HG02852 (cell line): ENCODE measurements around the gene NCF4.

ENCODE experiments used
- ATAC-seq: cut with Tn5 transposase; IDR thresholded peaks from one replicate; pipeline ENCODE4 v1.9.1; 2021; ENCODE audit warnings: mild to moderate bottlenecking, moderate library complexity; ENCODE audit not compliant: unreplicated experiment

The NCF4 gene

DNA sequence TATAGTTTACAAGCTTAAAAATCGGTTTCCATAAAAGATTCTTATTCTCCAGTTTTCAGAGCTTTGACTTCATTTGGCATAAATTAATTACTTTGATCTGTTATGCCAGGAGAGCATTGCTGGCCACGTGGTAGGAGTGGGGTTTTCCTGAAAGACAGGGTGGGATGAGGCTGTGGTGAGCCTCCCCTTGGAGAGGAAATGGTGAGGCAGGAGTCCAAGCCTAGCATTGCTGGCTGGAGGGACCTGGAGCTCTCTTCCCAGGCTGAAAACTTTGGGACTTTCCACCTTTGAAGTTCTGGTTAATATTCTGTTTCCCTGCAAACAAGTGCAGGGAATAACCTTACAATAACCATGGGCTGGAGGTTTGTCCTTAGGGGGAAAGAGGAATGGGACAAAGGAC lies 31.5 kb downstream of the NCF4 start:
- no peak for ATAC-seq

DNA sequence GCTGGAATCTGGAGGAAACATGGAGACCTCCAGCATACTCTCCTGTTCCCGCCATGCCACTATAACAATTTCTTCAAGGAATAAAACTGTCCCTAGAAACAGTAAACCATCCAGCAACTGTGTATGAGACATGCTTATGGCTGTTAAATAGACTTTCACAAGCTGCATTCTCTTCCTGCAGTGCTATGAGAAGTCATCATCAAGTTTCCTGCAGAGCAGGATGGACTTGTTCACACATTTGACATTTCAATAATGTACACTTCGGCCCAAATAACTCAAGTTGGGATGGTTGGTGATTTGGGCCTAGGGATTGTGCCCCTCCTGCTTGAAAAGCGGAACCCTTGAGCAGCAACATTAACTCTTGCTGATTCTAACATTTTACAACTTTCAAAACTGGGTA lies 32.5 kb downstream of the NCF4 start:
- no peak for ATAC-seq

DNA sequence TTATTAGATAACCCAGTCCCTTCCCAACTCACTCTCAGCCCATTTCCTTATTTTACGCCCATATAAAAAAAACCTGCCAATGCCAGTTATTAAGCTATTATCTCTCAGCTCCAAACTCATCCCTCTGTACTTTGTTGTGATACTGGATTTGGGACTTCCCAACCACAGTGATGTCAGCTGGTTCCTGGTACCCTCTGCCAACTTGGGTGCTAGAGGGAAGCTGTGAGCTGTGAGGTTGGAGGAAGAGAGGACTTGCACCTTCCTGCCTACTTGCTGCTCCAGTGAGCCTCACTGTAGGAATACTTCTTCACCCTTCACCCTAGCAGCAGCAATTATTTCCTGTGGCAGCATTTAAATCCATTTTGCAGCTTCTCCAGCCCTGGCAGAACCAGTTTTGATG lies 33.5 kb downstream of the NCF4 start:
- no peak for ATAC-seq

DNA sequence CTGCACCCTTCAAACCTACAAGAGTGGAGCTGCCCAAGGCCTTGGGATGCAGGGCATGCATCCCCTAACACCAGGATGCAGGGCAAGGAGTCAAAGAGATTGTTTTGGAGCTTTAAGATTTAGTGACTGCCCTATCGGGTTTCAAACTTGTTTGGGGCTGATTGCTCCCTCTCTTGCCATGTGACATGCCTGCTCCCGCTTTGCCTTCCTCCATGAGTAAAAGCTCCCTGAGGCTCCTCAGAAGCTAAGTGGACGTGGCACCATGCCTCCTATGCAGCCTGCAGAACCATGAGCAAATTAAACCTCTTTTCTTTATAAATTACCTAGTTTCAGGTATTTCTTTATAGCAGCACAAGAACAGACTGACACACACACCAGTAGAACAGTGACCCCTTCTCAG lies 36.8 kb downstream of the NCF4 start:
- no peak for ATAC-seq

DNA sequence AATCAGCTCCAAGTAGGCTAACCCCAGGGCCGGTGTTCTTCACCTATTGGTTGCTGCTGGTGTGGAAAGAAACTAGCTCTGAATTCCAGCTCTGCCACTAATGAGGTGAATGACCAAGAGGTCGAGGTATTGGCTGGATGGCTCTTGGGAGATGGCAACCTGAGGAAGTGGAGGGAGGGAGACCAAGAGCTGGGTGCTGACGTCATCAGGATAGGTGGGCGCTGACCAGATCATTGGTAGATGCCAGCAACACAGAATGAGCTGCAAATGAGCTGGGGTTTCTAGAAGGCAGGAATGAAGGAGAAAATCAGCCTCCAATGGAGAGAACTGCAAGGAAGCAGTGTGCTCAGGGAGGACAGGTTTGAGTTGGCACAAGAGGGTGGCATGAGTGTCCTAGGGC lies 37.9 kb downstream of the NCF4 start:
- no peak for ATAC-seq

DNA sequence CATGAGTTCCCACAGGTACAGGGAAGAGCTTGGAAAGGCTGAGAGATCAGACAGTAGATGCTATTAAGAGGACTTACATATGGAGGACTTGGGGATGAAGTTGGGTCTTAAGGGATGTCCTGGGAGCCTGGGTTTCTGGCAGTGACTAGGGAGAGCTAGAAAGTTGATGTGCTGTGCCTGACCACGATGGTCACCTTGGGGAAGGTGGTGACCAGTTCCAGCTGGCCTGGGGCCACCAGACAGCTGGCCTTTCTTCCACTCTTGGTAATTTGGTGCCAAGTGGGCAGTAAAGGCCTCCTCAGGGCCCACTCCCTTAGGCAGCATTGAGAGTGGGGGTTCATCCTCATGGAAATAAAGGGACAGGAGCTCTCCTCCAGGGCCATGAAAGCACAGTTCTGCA lies 38.7 kb downstream of the NCF4 start:
- no peak for ATAC-seq

DNA sequence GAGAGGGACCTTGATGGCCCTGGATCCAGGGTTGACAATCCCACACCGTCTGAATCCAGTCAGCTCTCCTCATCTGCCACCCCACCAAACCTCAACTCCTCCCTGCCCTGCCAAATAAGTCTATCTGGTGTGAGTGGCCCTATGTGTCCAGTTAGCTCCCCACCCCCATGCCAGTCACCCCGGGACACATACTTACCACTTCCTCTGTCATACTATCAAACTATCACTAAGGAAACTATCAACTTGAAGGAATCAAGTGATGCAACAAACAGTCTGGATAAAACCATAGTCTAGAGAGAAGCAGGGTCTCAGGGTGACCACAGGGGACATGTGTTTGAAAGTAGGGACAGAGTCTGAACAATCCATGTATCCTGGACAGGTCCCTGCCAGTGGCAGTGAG lies 39.4 kb downstream of the NCF4 start:
- ATAC-seq = no peak

DNA sequence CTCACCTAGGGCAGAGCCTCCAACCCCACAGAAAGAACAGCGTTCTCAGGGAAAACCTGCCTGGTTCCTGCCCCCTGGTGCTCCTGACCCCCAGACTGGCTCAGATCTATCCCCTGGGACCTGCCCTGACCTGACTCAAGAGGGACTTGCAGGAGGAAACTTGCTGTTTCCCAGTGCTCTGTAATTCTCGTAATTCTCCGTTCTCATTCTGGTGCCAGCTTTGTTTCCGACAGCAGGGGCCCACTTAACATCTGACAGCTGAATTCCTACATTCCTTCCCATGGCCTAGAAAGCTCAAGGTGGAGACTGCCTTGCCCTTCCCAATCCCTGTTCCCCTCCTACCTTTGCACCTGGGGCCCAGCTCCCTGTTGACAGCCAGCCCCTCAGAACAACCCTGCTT lies 40.1 kb downstream of the NCF4 start:
- ATAC-seq = no peak

DNA sequence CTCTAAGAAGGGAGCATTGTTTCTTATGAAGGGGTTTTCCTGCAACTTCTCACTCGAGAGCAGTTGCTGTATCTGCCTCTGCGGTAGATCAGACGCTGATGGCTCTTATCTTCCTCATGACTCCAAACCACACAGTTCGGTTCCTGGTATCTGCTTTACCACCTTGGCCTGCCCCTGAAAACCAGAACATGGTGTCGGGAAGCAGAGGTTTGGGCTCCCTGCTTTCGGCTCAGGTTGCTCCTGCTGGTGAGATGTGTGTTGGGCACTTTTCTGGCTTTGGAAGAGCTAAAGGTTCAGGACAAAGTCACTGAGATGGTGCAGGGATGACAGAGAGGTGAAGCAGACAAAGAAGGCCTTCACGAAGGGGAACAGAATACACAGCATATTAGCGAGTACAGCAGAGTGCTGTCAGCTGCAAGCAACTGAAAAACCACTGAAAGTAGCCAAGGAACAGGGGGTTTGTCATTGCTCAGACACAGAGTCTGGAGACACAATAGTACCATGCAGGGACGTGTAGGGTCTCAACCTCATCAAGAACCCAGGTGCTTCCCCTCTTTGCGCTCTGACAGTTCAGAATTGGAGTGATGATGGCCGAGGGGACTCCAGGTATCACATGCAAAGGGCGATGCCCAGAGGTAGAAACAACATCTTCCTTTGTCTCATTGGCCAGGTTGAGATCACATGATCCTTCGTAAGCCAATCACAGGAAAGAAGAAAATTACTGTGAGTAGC lies 40.8 kb downstream of the NCF4 start:
- peak; percentile 72 for ATAC-seq

DNA sequence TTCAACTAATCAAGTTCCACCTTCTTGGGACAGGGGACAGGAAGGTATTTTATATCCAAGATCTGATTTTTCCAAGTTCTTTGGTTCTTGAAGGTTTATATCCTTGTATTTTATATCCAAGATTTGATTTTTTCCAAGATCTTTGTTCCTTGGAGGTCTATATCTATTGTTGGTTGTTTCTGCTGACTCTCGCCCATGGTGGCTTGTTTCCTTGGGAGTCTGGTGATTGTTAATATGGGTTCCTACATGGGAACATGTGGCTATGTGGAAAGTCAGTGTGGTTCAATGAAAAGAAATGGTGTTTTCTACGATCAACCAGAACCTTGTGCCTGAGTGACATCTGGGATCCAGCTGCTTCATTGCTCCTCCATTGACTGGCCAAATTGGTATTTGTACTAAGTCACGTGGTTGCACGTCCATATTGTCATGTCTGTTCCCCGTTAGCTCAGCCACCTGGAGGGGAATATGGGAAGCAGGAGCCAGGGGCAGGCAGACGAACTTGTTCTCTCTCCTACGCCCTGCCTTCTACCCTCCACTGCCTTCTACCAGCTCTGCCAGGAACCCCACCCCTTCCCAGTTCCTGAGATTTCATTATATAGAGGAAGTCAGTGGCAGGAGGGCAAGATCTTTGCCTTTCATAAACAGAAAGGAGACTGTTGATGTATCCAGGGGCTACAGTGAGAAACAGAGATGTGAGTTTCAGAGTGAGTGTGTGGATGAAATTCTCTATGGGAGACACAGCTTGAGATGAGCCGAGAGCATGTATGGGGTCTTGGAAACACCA lies 41.5 kb downstream of the NCF4 start:
- no peak for ATAC-seq

DNA sequence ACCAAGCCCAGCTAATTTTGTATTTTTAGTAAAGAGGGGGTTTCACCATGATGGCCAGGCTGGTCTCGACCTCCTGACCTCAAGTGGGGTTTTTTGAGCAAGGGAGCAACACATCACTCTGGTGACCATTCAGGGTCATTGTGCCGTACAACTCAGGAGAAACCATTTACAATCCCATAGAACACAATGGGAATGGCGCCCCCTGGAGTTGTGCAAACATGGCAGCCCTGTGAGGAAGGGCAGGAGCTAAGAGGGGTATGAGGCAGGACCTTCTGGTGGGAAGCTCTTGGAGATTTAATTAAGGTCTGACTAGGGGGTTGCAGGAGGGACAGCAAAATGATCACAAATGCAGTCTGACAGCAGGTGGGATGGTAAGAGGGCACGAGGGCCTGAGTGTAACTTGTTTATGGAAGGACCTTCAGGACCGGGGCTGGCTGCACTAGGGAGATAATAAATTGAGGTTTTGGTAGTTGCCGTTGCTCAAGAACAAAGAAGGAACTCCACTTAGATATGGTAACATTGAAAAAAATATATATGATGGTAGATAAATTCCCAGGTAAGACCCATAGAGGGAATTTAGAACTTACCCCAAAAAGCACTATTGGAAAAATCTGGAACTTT lies 43.6 kb downstream of the NCF4 start:
- ATAC-seq = no peak

DNA sequence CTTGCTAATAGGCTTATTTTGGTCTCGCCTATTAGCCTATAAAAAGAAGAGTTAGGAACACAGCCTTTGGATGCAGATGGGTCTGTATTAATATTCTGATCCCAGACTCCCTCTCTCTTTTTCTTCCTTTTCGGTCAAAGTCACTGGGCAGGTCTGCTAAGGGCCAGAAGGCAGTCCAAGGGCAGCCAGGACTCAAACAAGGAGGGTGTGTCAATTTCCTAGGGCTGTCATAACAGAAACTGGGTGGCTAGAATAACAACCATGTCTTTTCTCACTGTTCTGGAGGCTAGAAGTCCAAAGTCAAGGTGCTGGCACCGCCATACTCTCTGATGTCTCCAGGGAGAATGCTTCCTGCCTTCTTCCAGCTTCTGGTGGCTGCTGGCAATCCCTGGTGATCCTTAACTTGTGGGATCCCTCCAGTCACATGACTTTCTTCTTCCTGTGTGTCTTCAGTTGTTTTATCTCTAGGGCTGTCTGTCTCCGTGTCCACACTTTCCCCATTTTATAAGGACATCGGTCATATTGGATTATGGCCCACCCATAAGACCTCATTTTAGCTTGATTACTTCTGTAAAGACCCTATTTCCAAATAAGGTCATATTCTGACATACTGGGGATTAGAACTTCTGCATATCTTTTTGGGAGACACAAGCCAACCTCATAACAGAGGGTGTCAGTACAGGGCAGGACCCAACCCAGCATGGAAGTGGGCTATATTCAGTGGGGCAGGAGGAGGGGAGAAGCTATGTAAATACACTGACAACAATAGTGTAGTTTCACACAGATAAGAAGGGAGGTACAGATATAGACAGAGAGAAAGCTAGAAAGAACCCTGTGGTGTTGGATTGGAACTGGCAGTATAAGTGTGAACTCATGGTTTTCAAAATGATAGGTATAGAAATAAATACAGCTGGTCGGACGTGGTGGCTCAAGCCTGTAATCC lies 46.7 kb downstream of the NCF4 start:
- ATAC-seq = no peak

DNA sequence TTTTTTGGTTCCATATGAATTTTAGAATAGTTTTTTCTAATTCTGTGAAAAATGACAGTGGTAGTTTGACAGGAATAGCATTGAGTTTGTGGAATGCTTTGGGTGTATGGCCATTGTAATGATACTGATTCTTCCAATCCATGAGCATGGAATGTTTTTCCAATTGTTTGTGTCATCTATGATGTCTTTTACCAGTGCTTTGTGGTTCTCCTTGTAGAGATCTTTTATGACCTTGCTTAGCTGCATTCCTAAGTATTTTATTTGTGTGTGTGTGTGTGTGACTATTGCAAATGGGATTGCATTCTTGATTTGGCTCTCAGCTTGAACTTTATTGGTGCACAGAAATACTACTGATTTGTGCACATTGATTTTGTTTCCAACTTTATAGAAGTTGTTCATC lies 49.7 kb downstream of the NCF4 start:
- no peak for ATAC-seq

DNA sequence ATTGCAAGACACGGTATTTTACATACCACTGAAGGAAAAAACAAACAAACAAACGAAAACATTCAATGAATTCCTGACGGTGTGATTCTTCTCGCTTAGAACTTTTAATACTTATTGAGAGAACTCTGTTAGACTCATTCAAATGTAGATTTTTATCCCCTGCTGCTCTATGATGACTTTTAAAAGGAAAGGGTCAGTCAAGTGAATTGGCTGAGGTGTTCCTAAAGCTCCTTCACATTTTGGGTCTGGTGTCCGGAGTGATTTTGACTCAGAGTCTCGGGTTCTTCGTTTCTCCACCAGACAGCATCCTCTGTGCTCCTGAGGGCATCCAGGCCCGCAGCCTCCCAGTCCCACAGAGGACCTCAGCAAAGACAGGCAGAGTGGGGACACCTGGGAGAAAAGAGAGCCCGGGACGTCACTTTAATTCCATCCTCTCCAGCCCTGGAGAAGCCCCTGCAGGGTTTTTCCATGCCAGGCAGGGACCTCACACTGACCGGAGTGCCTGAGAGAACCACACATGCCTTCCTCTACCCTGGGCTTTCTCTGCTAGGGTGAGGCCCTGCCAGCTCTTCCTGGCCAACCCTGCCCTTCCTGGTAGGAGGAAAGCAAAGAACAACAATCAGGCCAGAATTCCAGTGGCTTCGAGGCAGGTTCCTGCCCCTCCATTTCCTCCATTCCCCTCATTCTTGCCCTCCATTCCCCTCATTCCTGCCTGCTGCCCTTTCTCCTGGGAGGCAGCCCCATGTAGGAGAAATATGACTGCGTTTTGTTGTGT lies 51.3 kb downstream of the NCF4 start:
- ATAC-seq = no peak

DNA sequence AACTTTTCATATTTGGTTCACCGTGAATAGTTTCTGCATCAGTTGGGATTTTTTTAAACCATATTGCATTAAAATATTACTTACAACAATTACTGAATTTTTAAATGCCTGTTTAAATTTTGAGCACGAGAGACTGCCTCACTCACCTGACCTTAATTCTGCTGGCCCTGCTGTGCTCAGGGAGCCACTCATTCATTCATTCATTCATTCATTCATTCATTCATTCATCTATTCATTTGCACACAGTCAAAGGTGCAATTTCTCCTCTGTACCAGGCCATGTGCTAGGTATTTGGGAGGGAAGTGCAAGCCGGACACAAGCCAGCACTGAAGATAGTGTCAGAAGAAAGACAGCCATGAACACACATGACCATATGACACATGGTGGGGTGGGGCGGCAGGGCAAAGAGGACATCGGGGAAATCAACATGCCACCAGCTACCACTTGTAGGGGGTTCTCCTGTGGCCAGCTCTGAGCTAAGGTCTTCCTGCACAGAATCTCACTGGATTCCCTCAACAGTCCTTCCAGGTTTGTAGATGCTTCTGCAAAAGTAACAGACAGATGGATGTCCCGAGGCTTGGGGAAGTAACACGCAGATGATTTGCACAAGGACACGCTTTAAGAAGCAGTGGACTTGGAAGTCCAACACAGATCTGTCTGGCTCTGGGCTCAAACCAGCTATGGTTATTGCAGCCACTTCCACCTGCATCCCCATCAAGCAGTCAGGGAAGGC lies 52.1 kb downstream of the NCF4 start:
- ATAC-seq = no peak

DNA sequence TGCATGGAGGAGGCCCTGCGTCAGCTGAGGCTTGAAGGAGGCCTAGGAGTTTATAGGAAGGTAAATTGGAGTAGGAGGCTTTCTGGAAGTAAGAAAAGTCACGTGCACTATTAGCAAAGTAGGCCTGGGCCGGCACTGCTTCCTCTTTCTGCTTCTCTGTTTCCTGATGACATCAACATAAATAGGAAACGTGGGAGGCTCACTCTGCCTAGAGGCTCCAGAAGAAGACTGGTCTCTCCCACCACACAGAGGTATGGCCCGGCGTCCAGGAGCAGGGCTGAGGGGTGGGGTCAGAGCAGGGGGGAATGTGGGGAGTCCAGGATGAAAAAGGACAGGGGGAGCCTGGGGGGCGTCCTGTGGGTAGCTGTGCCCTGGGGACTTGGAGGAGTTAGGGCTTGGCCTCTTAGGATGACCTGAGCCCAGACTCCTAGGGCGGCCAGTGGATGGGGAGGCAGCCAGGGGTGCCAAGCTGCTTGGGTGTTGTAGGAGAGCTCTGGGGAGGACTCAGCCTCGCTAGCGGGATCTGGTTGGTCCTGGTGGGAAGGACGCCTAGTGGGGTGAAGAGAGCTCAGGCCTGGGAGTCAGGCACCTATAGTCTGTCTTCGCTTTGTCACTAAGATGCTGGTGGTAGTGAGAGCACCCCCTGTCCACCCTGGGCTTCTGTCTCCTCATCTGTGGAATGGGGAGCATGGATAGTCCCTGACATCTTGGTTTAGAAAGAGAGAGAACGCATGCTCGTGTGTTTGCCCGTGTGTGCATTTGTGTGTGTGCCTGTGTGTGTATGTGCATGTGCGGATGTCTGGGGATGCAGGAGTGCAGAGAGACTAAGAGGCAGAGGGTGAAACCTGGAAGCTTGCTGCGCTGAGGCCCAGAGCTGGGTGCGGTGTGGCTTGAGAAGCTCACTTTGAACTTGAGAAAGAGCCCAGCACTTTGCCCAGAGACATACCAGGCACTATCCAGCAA lies 52.9 kb downstream of the NCF4 start, which contains the start of gene CSF2RB:
Gene CSF2RB (plus strand): TSS at position 202 of the 963 bp plus-strand sequence. CDS start 8,580 bp downstream, outside the sequence.
- no peak for ATAC-seq

DNA sequence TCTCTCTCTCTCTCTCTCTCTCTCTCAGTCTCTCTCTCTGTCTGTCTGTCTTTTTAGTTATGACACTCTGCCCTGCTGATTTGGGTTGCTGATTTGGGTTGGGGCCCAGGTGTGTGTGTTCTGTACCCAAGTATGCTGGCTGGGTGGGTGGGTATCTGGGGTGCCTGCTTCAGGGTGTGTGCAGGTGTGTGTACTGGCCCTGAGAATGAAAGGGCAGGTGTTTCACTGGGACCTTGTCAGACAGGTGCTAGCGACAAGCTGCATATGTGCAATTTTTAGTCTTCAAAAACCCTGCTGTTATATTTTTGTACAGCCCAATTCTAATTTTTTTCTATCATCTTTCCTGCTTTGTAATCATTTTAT lies 53.6 kb downstream of the NCF4 start:
- ATAC-seq = no peak

DNA sequence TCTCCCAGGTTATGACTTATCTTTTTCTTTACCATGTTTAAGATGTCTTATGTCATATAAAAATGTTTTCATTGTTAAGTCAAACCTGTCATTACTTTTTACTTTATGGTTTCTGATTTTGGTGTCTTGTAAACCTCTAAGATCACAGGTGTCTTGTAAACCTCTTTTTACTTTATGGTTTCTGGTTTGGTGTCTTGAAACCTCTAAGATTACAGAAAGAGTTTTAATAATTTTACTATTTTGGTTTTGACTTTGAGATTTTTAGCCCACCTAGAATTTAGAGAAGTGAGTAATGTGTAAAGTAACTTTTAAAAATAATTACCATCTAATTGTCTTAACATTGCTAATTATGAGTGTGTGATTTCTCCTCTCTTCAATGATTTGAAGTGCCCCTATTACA lies 55.2 kb downstream of the NCF4 start:
- ATAC-seq = no peak
